Cardiac septum (tissue), 1 donor: ENCODE results near the gene DNAAF5. TPM values are rescaled to one million over a fixed set of nuclear protein-coding genes. Genes with fewer than 3 reads are reported as not detected.
A peak's percentile ranks its signal among the peaks of the same experiment; 100 is the strongest.
"Not testable (repeated sequence)": the region's sequence is repeated elsewhere in the genome, so short reads cannot be mapped to it uniquely, and the experiment has no call there.

ENCODE experiments used
- DNase-seq: peaks from one replicate; pipeline ENCODE4 v3.0.0-alpha.2; 2020; ENCODE audit warnings: low spot score
- intact Hi-C: fragments of 100-400 bp; cut with DNase I; formaldehyde crosslinking; loops from one replicate; pipeline ENCODE4 v1.14.0; 2022
- total RNA-seq: library from RNA; stranded (reverse); fragmentation: NEBNext Ultra II Directional; extraction: Animal tissue kit (Norgen Biotek cat#: 25700); gene quantifications from one replicate; pipeline ENCODE4 v1.2.1, GENCODE V29; 2021
- donor health status: DM: no; HTN: no; CAD: no.

The DNAAF5 gene
- total RNA-seq, 1 donor from 2014 or later: 22.1 TPM

DNA sequence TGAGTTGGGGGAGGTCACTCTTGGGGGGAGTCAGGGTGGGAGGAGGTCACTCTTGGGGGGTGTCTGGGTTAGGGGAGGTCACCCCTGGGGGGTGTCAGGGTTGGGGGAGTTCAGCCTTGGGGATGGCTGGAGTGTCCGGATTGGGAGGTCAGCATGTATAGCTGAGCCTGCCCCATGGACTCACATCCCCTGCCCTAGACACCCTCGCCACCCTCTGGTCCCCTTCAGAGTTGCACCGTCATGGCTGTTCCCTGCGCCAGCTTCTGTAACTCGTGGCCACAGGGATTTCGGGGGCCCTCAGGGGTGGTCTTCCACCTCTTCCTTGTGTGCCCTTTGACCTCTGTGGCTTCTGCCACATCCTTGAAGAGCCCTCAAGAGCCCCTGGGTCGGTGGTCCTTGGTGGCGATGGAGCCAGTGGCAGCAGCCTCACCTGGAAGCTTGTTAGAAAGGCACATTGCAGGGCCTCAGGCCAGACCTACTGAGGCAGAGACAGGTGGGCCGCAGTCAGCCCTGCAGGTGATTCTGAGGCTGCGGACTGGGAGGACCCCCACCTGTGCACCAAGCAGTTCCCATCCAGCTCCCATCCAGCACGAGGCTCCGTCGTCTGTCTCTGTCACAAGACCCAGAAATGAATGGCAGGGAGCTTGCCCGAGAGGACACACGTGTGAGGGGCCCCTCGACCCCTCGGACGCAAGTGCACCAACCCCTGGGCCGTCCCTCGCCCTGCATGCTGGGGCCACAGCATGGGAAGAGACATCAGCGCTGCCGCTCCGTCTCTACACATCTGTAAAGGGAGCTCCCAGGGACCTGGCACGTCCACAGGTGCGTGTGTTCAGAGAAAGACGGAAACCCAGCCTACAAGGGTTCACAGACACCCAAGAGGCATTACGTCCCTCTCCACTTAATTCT lies 61.1 kb downstream of the DNAAF5 start:
- intact Hi-C loops: loop anchor here (2.0 kb wide), 1 partner anchor 85 kb away; no protein-coding TSS in a partner anchor
- no peak for DNase-seq

- DNase-seq: no peak
- intact Hi-C loops: no loop called here
Measured at GRCh38 chr7:791519-791918, 65.0 kb downstream of the DNAAF5 start.

GRCh38 chr7:794207-794606 lies 67.7 kb downstream of the DNAAF5 start:
- no peak for DNase-seq
- intact Hi-C loops: no loop called here

DNA sequence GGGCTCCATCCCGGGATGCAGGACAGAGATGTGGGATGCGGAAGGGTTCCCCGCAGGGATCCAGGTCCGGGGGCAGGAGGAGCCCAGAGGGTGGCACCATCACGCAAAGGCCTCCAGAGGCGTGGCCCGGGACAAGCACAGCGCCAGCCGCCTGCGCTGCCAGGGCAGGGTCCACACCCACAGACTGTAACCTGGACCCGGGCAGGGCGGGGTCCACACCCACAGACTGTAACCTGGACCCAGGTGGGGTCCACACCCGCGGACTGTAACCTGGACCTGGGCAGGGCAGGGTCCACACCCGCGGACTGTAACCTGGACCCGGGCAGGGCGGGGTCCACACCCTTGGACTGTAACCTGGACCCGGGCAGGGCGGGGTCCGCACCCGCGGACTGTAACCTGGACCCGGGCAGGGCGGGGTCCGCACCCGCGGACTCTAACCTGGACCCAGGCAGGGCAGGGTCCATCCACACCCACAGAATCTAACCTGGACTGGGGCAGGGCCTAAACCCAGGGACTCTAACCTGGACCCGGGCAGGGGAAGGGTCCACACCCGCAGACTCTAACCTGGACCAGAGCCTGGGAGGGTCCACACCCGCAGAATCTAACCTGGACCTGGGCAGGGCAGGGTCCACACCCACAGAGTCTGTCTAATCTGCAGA lies 68.3 kb downstream of the DNAAF5 start:
- no peak for DNase-seq
- intact Hi-C loops: no loop called here

GRCh38 chr7:796434-797169 lies 70.1 kb downstream of the DNAAF5 start:
- not testable (repeated sequence) for DNase-seq

GRCh38 chr7:798921-799470 lies 72.5 kb downstream of the DNAAF5 start:
- no peak for DNase-seq
- intact Hi-C loops: no loop called here

More at GRCh38 chr7:796434-797169, 70.1 kb downstream of the DNAAF5 start:
- intact Hi-C loops: not testable (repeated sequence)

- no peak for DNase-seq
- intact Hi-C loops: no loop called here
Measured at GRCh38 chr7:800692-801091, 74.2 kb downstream of the DNAAF5 start.

- DNase-seq, intact Hi-C loops: not testable (repeated sequence)
Measured at GRCh38 chr7:801351-801750, 74.9 kb downstream of the DNAAF5 start.

- intact Hi-C loops: no loop called here
- DNase-seq: no peak
Measured at GRCh38 chr7:801940-802381, 75.5 kb downstream of the DNAAF5 start.

DNA sequence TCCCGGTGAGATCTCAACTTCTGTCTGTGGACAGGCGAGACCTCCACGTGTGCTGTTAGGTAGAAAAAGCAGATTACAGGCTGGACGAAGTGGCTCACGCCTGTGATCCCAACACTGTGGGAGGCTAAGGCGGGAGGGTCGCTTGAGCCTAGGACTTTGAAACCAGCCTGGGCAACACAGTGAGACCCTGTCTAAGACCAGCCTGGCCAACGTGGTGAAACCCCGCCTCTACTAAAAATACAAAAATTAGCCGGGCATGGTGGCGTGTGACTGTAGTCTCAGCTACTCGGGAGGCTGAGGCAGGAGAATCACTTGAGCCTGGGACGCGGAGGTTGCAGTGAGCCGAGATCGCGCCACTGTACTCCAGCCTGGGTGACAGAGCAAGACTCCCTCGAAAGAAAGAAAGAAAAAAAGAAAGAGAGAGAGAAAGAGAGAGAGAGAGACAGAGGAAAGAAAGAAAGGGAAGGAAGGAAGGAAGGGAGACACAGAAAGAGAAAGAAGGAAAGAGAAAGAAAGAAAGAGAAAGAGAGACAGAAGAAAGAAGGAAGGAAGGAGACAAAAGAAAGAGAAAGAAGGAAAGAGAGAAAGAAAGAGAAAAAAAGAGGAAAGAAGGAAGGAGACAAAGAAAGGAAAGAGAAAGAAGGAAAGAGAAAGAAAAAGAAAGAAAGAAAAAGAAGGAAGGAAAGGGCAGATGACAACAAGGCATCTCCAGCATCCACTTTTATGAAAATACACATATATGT lies 76.2 kb downstream of the DNAAF5 start:
- intact Hi-C loops: no loop called here
- no peak for DNase-seq

DNA sequence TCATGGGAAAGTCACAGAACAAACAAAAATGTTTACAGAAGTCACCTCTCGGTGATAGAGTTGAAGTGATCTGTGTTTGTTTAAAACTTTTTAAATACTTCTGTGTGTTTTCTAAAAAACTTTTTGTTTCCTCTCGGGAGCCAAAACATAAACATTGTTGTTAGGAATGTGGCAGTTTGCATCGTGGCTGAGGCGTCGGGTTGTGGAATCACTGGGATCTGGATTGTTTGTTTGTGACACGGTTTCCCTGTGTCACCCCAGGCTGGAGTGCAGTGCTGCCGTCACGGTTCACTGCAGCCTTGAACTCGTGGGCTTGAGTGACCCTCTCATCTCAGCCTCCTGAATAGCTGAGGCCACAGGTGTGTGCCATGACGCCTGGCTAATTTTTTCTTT lies 76.7 kb downstream of the DNAAF5 start:
- DNase-seq: no peak
- intact Hi-C loops: no loop called here

DNA sequence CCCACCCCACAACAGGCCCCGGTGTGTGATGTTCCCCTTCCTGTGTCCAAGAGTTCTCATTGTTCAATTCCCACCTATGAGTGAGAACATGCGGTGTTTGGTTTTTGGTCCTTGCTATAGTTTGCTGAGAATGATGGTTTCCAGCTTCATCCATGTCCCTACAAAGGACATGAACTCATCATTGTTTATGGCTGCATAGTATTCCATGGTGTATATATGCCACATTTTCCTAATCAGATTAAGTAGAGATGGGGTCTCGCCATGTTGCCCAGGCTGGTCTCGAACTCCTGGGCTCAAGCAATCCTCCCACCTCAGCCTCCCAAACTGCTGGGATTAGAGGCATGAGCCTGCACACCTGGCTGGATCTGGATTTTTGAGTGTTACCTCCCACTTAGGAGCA lies 77.3 kb downstream of the DNAAF5 start:
- intact Hi-C loops, DNase-seq: not testable (repeated sequence)

DNA sequence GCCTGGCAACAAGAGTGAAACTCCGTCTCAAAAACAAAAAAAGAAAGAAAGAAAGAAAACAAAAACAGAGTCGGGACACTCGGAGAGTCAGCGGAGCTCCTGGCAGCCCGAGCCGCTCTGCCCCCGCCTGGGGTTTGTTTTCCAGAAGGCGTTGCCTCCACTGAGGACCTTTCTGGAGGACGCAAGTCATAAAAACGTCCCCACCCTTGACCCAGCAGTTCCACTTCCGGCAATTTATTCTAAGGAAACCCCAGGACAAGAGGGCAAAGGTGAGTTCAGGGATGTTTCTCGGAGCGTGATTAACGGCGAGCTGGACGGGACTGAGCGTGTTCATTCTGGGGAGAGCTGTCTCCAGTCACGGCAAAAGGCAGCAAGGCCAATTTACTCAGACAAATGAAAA lies 78.8 kb downstream of the DNAAF5 start:
- DNase-seq: no peak
- intact Hi-C loops: no loop called here

- intact Hi-C loops: no loop called here
- DNase-seq: no peak
Measured at GRCh38 chr7:815284-816216, 89.1 kb downstream of the DNAAF5 start.

DNA sequence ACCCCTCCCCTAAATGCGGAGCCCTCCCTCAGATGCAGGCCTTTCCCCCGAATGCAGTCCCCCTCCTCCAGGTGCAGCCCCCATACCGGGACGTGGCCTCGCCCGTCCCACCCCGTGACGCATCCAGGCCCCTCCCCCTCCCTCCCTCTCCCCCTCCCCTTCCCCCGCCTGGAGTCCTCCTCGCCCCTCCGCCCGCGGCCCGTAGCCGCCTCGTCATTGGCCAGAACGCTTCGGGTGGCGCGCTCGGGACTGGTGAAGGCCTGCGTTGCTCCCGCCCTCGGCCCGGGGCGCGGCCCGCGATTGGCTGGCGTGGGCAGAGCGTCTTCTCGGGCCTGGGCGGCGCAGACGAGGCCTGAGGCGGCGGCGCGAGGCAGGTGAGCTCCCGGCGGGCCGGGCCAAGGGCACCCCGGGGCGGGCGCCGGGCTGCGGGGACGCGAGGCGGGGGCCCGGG lies 89.8 kb downstream of the DNAAF5 start:
- DNase-seq: peak; percentile 97
- intact Hi-C loops: no loop called here

GRCh38 chr7:816751-817671 lies 90.5 kb downstream of the DNAAF5 start:
- intact Hi-C loops: no loop called here
- DNase-seq: no peak
